ENCODE results near the gene NGDN.

- no peak for TF ChIP-seq EZH2 (IDR thresholded peaks at IDR 0.05)
- TF ChIP-seq POLR2AphosphoS5 (IDR thresholded peaks at IDR 0.05; ENCODE audit: borderline replicate concordance, low read depth, low read length), result no peak
Observed at GRCh38 chr14:23521785-23522640, 52.5 kb downstream of the NGDN start.
